ENCODE results near the gene CDKN1C.

CDKN1C gene

DNA sequence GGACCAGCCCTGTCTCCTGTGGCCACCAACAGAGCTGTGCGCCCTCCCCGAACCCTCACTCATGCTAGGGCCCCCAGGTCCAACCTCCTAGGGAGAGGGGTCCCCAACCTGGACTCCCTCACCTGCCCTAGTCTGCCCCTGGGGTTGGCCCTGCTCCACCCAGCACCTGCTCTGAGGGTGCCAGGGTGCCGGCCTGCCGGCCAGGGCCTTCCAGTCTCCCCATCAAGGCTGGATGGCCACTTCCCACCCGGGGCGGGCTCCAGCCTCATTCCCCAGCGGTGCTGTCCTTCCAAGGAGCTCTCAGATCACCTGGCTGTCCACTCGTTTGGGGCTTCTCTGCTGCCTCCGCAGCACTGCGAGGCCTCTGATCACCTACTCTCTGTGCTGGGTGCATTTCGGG lies 39.1 kb downstream of the CDKN1C start:
- no peaks in the 10 kb centered on the region for H3K27me3 ChIP-seq (replicated peaks in 2 of 5; ENCODE audit: control insufficient read depth in 4 of 5, insufficient read depth in 5 of 5, low read length in 4 of 5)
- POLR2A ChIA-PET, result no interaction called here
- no peaks in the 10 kb centered on the region for H3K36me3 ChIP-seq (ENCODE audit: control insufficient read depth in 4 of 4, insufficient read depth in 4 of 4, low read length in 3 of 4)
- no peak overlapping the region for H3K27ac ChIP-seq (ENCODE audit: insufficient read depth in 1 of 2, low read depth in 1 of 2, low read length in 2 of 2, poor library complexity in 1 of 2, severe bottlenecking in 2 of 2)
- no peak overlapping the region for H3K4me3 ChIP-seq (ENCODE audit: control insufficient read depth in 1 of 7, extremely low read depth in 1 of 7, insufficient read depth in 4 of 7, low read depth in 2 of 7, low read length in 6 of 7)
- H3K4me1 ChIP-seq (ENCODE audit: control extremely low read depth in 1 of 4, control insufficient read depth in 4 of 4, insufficient read depth in 4 of 4, low read length in 3 of 4), result peaks cover 0 to 8% (median under 1%) of the 10 kb centered on the region in 4 experiments
- no peak for DNase-seq
- CTCF ChIA-PET, result interaction anchor here (0.9 kb wide), 1 partner anchor 11 kb away, joined by 4 read pairs; no protein-coding TSS in a partner anchor
- WGBS (ENCODE audit: insufficient coverage), result 89% methylated on average over 10 of the region's 11 CpGs
- H3K9me3 ChIP-seq (ENCODE audit: control extremely low read depth in 1 of 5, control insufficient read depth in 4 of 5, insufficient read depth in 2 of 5, low read depth in 1 of 5, low read length in 4 of 5), result no peaks in the 10 kb centered on the region

DNA sequence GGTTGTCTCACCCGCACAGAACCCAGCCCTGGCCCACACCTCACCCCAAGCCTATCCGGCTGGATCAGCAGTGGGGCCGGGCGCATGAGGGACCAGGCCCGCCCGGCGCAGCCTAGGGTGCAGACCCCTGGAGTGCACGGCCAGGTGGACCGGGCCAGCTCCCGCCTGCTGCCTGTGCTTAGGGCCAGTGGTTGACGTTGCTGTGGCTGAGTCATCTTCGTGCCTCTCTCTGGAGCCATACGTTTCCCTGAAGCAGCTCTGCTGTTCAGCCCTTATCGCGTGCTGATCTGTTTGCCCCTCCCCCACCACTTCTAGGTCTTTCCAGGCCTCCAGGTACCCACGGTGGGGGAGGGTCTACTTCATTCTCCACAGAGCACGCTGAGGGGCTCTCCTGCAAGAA lies 39.5 kb downstream of the CDKN1C start:
- peak in 1 of 3 donors; percentile 19 for DNase-seq
- Histone ChIP-seq H3K9me3 (ENCODE audit: control extremely low read depth in 1 of 5, control insufficient read depth in 4 of 5, insufficient read depth in 2 of 5, low read depth in 1 of 5, low read length in 4 of 5) (no peaks in the 10 kb centered on the region), H3K27ac (ENCODE audit: insufficient read depth in 1 of 2, low read depth in 1 of 2, low read length in 2 of 2, poor library complexity in 1 of 2, severe bottlenecking in 2 of 2) (no peak overlapping the region), H3K4me1 (ENCODE audit: control extremely low read depth in 1 of 4, control insufficient read depth in 4 of 4, insufficient read depth in 4 of 4, low read length in 3 of 4) (peaks cover 0 to 6% (median 0%) of the 10 kb centered on the region in 4 experiments), H3K27me3 (replicated peaks in 2 of 5; ENCODE audit: control insufficient read depth in 4 of 5, insufficient read depth in 5 of 5, low read length in 4 of 5) (no peaks in the 10 kb centered on the region), H3K36me3 (ENCODE audit: control insufficient read depth in 4 of 4, insufficient read depth in 4 of 4, low read length in 3 of 4) (no peaks in the 10 kb centered on the region), H3K4me3 (ENCODE audit: control insufficient read depth in 1 of 7, extremely low read depth in 1 of 7, insufficient read depth in 4 of 7, low read depth in 2 of 7, low read length in 6 of 7) (no peak overlapping the region)
- ChIA-PET CTCF (interaction anchor here (0.9 kb wide), 1 partner anchor 11 kb away, joined by 4 read pairs; no protein-coding TSS in a partner anchor), POLR2A (no interaction called here)
- WGBS (ENCODE audit: insufficient coverage), result 94% methylated on average over 12 of the region's 17 CpGs

DNA sequence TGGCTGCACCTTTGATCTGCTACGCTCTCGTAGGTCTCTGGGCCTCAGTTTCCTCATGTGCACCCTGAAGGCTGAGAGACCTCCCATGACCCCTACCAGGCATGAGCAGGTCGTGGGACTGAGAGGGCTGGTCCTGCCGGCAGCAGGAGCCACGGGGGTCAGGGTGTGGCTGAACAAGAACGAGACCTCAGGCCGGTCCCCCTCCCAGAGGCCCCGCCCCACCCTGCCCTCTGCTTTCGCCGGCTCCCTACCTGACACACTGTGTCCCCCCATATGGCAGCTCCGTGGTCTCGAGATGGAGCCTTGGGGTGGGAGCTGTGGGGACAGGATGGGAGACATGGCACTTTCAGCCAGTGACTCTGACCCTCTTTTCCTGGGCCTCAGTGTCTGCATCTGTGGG lies 40.6 kb downstream of the CDKN1C start:
- whole genome bisulfite sequencing (ENCODE audit: insufficient coverage), result 85% methylated on average over 5 of the region's 12 CpGs
- ChIA-PET CTCF (interaction anchor here (1.6 kb wide), 1 partner anchor 313 kb away, joined by 3 read pairs; no protein-coding TSS in a partner anchor), POLR2A (no interaction called here)
- H3K36me3 ChIP-seq (ENCODE audit: control insufficient read depth in 4 of 4, insufficient read depth in 4 of 4, low read length in 3 of 4), result no peaks in the 10 kb centered on the region
- H3K27ac ChIP-seq (ENCODE audit: insufficient read depth in 1 of 2, low read depth in 1 of 2, low read length in 2 of 2, poor library complexity in 1 of 2, severe bottlenecking in 2 of 2), result no peak overlapping the region
- peaks cover 0 to 6% (median 0%) of the 10 kb centered on the region in 4 experiments for H3K4me1 ChIP-seq (ENCODE audit: control extremely low read depth in 1 of 4, control insufficient read depth in 4 of 4, insufficient read depth in 4 of 4, low read length in 3 of 4)
- DNase-seq, result no peak
- H3K27me3 ChIP-seq (replicated peaks in 2 of 5; ENCODE audit: control insufficient read depth in 4 of 5, insufficient read depth in 5 of 5, low read length in 4 of 5), result no peaks in the 10 kb centered on the region
- H3K4me3 ChIP-seq (ENCODE audit: control insufficient read depth in 1 of 7, extremely low read depth in 1 of 7, insufficient read depth in 4 of 7, low read depth in 2 of 7, low read length in 6 of 7), result no peak overlapping the region
- no peaks in the 10 kb centered on the region for H3K9me3 ChIP-seq (ENCODE audit: control extremely low read depth in 1 of 5, control insufficient read depth in 4 of 5, insufficient read depth in 2 of 5, low read depth in 1 of 5, low read length in 4 of 5)

DNA sequence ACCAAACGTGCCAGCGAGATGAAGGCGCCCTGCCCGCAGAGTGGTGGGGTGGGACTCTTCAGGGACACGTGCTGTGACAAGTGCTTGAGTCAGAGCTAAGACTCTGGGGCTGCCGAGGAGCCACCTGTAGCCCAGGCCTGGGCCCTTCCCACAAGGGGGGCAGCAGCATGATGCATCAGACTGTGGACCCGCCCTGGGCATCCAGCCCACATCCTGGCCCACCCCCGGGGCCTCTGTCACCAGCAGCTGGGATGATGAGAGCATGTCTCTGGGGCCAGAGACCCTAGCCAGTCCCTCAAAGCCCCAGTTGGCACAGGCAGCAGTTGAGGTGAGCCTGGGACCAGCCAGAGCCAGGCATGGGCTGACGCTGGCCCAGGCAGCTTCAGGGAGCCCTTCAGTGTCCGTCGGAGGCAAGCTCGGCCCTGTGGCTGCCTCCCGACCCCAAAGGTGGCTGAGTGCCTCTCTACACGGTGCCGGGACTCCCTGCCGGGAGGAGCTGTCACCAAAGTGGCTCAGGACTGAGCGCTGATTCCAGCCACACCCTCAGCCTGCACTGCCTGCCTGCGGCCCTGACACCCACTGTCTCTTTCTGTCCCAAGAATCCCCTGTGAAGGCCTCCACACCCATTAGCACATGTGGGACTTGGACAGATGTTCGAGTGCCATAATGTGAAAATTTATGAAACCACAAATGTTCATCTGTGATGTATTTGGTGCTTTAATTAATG lies 41.3 kb downstream of the CDKN1C start:
- H3K36me3 ChIP-seq (ENCODE audit: control insufficient read depth in 4 of 4, insufficient read depth in 4 of 4, low read length in 3 of 4), result no peaks in the 10 kb centered on the region
- H3K27ac ChIP-seq (ENCODE audit: insufficient read depth in 1 of 2, low read depth in 1 of 2, low read length in 2 of 2, poor library complexity in 1 of 2, severe bottlenecking in 2 of 2), result no peak overlapping the region
- ChIA-PET CTCF (interaction anchor here (1.6 kb wide), 1 partner anchor 312 kb away, joined by 3 read pairs; no protein-coding TSS in a partner anchor), POLR2A (no interaction called here)
- peak in 2 of 3 donors; percentile 13 to 30 for DNase-seq
- H3K4me3 ChIP-seq (ENCODE audit: control insufficient read depth in 1 of 7, extremely low read depth in 1 of 7, insufficient read depth in 4 of 7, low read depth in 2 of 7, low read length in 6 of 7), result no peak overlapping the region
- WGBS (ENCODE audit: insufficient coverage), result 93% methylated on average over 17 of the region's 19 CpGs
- peaks cover 0 to 8% (median 0%) of the 10 kb centered on the region in 4 experiments for H3K4me1 ChIP-seq (ENCODE audit: control extremely low read depth in 1 of 4, control insufficient read depth in 4 of 4, insufficient read depth in 4 of 4, low read length in 3 of 4)
- H3K27me3 ChIP-seq (replicated peaks in 2 of 5; ENCODE audit: control insufficient read depth in 4 of 5, insufficient read depth in 5 of 5, low read length in 4 of 5), result no peaks in the 10 kb centered on the region
- no peaks in the 10 kb centered on the region for H3K9me3 ChIP-seq (ENCODE audit: control extremely low read depth in 1 of 5, control insufficient read depth in 4 of 5, insufficient read depth in 2 of 5, low read depth in 1 of 5, low read length in 4 of 5)

DNA sequence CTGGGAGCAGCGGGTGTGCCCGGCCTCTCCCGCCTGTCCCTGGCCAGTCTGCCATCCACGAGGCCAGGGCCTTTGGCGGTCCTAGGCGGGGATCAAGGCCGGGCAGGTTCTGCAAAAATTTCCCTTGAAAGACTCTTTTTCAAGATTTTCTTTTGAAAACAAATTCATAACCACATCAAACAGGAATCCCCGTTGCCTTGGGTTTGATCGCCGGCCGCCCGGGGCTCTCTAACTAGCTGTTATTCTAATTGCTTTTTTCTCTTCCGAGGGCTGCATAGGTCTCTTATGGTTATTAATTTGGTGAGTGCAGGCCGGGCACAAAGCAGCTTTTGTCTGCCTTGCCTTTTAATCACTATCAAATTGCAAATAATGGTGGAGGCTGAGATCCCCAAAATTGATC lies 42.0 kb downstream of the CDKN1C start:
- no peak for DNase-seq
- H3K27ac ChIP-seq (ENCODE audit: insufficient read depth in 1 of 2, low read depth in 1 of 2, low read length in 2 of 2, poor library complexity in 1 of 2, severe bottlenecking in 2 of 2), result no peak overlapping the region
- no peaks in the 10 kb centered on the region for H3K9me3 ChIP-seq (ENCODE audit: control extremely low read depth in 1 of 5, control insufficient read depth in 4 of 5, insufficient read depth in 2 of 5, low read depth in 1 of 5, low read length in 4 of 5)
- H3K4me1 ChIP-seq (ENCODE audit: control extremely low read depth in 1 of 4, control insufficient read depth in 4 of 4, insufficient read depth in 4 of 4, low read length in 3 of 4), result peaks cover 0 to 11% (median under 1%) of the 10 kb centered on the region in 4 experiments
- no peaks in the 10 kb centered on the region for H3K27me3 ChIP-seq (replicated peaks in 2 of 5; ENCODE audit: control insufficient read depth in 4 of 5, insufficient read depth in 5 of 5, low read length in 4 of 5)
- H3K4me3 ChIP-seq (ENCODE audit: control insufficient read depth in 1 of 7, extremely low read depth in 1 of 7, insufficient read depth in 4 of 7, low read depth in 2 of 7, low read length in 6 of 7), result no peak overlapping the region
- POLR2A ChIA-PET, result no interaction called here
- CTCF ChIA-PET, result no interaction called here
- H3K36me3 ChIP-seq (ENCODE audit: control insufficient read depth in 4 of 4, insufficient read depth in 4 of 4, low read length in 3 of 4), result no peaks in the 10 kb centered on the region
- WGBS (ENCODE audit: insufficient coverage), result 99% methylated on average over 8 of the region's 14 CpGs

DNA sequence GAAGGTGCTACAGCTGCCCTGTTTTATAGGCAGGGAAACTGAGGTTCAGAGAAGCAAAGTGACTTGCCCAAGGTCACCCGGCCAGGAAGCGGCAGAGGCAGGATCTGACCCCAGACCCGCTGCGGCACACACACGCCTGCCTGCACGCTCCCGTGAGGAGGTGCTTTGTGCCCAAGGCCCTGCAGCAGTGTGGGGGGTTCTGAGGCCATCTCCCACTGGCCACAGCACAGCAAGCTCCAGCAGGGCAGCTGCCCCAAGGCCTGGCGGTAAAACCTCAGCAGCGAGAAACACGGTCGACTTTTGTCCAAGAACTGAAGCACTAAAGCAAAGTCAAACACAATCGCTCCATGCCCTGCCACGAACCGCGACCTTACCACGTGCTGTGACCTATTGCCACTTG lies 42.7 kb downstream of the CDKN1C start:
- over 99% methylated on average over 16 of the region's 16 CpGs for WGBS (ENCODE audit: insufficient coverage)
- POLR2A ChIA-PET, result no interaction called here
- CTCF ChIA-PET, result interaction anchor here (1.0 kb wide), 1 partner anchor 26 kb away, joined by 3 read pairs; no protein-coding TSS in a partner anchor
- H3K36me3 ChIP-seq (ENCODE audit: control insufficient read depth in 4 of 4, insufficient read depth in 4 of 4, low read length in 3 of 4), result no peaks in the 10 kb centered on the region
- no peak overlapping the region for H3K4me3 ChIP-seq (ENCODE audit: control insufficient read depth in 1 of 7, extremely low read depth in 1 of 7, insufficient read depth in 4 of 7, low read depth in 2 of 7, low read length in 6 of 7)
- H3K27ac ChIP-seq (ENCODE audit: insufficient read depth in 1 of 2, low read depth in 1 of 2, low read length in 2 of 2, poor library complexity in 1 of 2, severe bottlenecking in 2 of 2), result no peak overlapping the region
- DNase-seq, result no peak
- H3K27me3 ChIP-seq (replicated peaks in 2 of 5; ENCODE audit: control insufficient read depth in 4 of 5, insufficient read depth in 5 of 5, low read length in 4 of 5), result no peaks in the 10 kb centered on the region
- no peaks in the 10 kb centered on the region for H3K9me3 ChIP-seq (ENCODE audit: control extremely low read depth in 1 of 5, control insufficient read depth in 4 of 5, insufficient read depth in 2 of 5, low read depth in 1 of 5, low read length in 4 of 5)
- H3K4me1 ChIP-seq (ENCODE audit: control extremely low read depth in 1 of 4, control insufficient read depth in 4 of 4, insufficient read depth in 4 of 4, low read length in 3 of 4), result peaks cover 0 to 17% (median 7%) of the 10 kb centered on the region in 4 experiments

DNA sequence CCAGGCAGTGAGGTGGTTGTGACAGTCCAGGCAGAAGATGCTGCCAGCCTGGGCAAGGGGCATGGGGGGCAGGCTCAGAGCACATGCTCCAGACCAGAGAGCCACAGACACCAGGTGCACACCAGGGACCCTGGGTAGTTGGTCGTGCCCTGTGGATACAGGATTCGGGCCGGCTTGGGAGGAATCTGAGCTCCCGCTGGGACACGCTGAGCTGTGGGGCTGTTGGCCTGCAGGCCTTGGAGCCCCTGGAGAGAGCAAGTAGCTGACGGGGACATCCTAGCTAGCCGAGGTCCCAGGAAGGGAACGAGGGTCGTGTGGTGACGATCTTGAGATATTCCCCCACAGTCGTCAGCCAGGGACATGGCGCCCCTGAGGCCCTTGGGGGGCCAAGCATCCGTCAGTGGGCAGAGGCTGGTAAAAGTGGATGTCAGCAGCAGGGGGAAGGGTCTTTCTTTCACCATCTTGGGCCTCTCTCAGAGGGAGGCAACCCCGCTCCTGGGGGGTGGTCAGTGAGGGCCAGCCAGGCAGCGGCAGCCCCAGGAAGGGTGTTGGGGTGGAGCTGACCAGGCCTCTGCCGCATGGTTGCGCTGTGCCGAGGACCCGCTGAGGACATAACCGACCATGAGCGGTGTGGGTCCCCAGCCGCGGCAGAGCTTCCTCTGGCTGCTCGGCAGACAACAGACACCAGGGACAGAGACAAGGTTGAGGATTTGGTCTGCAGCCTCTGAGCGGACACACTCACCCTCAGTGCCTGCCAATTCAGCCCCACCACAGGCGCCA lies 44.0 kb downstream of the CDKN1C start:
- Histone ChIP-seq H3K4me3 (ENCODE audit: control insufficient read depth in 1 of 7, extremely low read depth in 1 of 7, insufficient read depth in 4 of 7, low read depth in 2 of 7, low read length in 6 of 7) (no peak overlapping the region), H3K27ac (ENCODE audit: insufficient read depth in 1 of 2, low read depth in 1 of 2, low read length in 2 of 2, poor library complexity in 1 of 2, severe bottlenecking in 2 of 2) (no peak overlapping the region), H3K27me3 (replicated peaks in 2 of 5; ENCODE audit: control insufficient read depth in 4 of 5, insufficient read depth in 5 of 5, low read length in 4 of 5) (no peaks in the 10 kb centered on the region), H3K4me1 (ENCODE audit: control extremely low read depth in 1 of 4, control insufficient read depth in 4 of 4, insufficient read depth in 4 of 4, low read length in 3 of 4) (peaks cover 0 to 25% (median 18%) of the 10 kb centered on the region in 4 experiments), H3K9me3 (ENCODE audit: control extremely low read depth in 1 of 5, control insufficient read depth in 4 of 5, insufficient read depth in 2 of 5, low read depth in 1 of 5, low read length in 4 of 5) (no peaks in the 10 kb centered on the region), H3K36me3 (ENCODE audit: control insufficient read depth in 4 of 4, insufficient read depth in 4 of 4, low read length in 3 of 4) (no peaks in the 10 kb centered on the region)
- no peak for DNase-seq
- 94% methylated on average over 24 of the region's 26 CpGs for WGBS (ENCODE audit: insufficient coverage)
- ChIA-PET POLR2A (no interaction called here), CTCF (no interaction called here)

All from common myeloid progenitor, CD34-positive (primary cell).